ENCODE results near the gene CMPK1.
"Not testable (repeated sequence)": the region's sequence is repeated elsewhere in the genome, so short reads cannot be mapped to it uniquely, and the experiment has no call there.

CMPK1 gene

GRCh38 chr1:47333578-47333921, at the start of gene CMPK1:
CMPK1 (plus strand) TSS chr1:47333790; CDS start chr1:47333946, 156 bp downstream.
- peak within 1 kb of the TSS; percentile 90 to 92 for H3K4me3 ChIP-seq (ENCODE audit: low read length in 2 of 2)
- H3K27me3 ChIP-seq (ENCODE audit: control insufficient read depth in 1 of 2, insufficient read depth in 2 of 2, low read length in 2 of 2) = no peaks in the 10 kb centered on the region
- peaks cover 22% of the 10 kb centered on the region for H3K4me1 ChIP-seq (ENCODE audit: control insufficient read depth, insufficient read depth, low read length)
- peak within 1 kb of the TSS; percentile 88 for H3K27ac ChIP-seq (ENCODE audit: low read length)
- H3K9ac ChIP-seq (ENCODE audit: low read length in 2 of 2) = peak within 1 kb of the TSS; percentile 95 to 96
- no peaks in the 10 kb centered on the region for H3K9me3 ChIP-seq (ENCODE audit: control insufficient read depth in 2 of 2, low read length in 2 of 2)
- H3K36me3 ChIP-seq (ENCODE audit: control insufficient read depth in 2 of 2, insufficient read depth in 2 of 2, low read length in 2 of 2) = no peaks in the 10 kb centered on the region

GRCh38 chr1:47288116-47288515, 45.5 kb upstream of the CMPK1 start:
- H3K9ac ChIP-seq (ENCODE audit: low read length in 2 of 2); H3K4me1 ChIP-seq (ENCODE audit: control insufficient read depth, insufficient read depth, low read length); H3K27me3 ChIP-seq (ENCODE audit: control insufficient read depth in 1 of 2, insufficient read depth in 2 of 2, low read length in 2 of 2); H3K9me3 ChIP-seq (ENCODE audit: control insufficient read depth in 2 of 2, low read length in 2 of 2); H3K36me3 ChIP-seq (ENCODE audit: control insufficient read depth in 2 of 2, insufficient read depth in 2 of 2, low read length in 2 of 2); H3K27ac ChIP-seq (ENCODE audit: low read length); H3K4me3 ChIP-seq (ENCODE audit: low read length in 2 of 2): not testable (repeated sequence)

GRCh38 chr1:47294863-47295262, 38.7 kb upstream of the CMPK1 start:
- not testable (repeated sequence) for H3K27me3 ChIP-seq (ENCODE audit: control insufficient read depth in 1 of 2, insufficient read depth in 2 of 2, low read length in 2 of 2); H3K4me3 ChIP-seq (ENCODE audit: low read length in 2 of 2); H3K27ac ChIP-seq (ENCODE audit: low read length); H3K4me1 ChIP-seq (ENCODE audit: control insufficient read depth, insufficient read depth, low read length); H3K36me3 ChIP-seq (ENCODE audit: control insufficient read depth in 2 of 2, insufficient read depth in 2 of 2, low read length in 2 of 2); H3K9ac ChIP-seq (ENCODE audit: low read length in 2 of 2); H3K9me3 ChIP-seq (ENCODE audit: control insufficient read depth in 2 of 2, low read length in 2 of 2)

GRCh38 chr1:47295579-47295978, 38.0 kb upstream of the CMPK1 start:
- Histone ChIP-seq H3K36me3 (ENCODE audit: control insufficient read depth in 2 of 2, insufficient read depth in 2 of 2, low read length in 2 of 2) (no peaks in the 10 kb centered on the region), H3K9ac (ENCODE audit: low read length in 2 of 2) (no peak overlapping the region), H3K4me3 (ENCODE audit: low read length in 2 of 2) (no peak overlapping the region), H3K27me3 (ENCODE audit: control insufficient read depth in 1 of 2, insufficient read depth in 2 of 2, low read length in 2 of 2) (no peaks in the 10 kb centered on the region), H3K27ac (ENCODE audit: low read length) (no peak overlapping the region), H3K9me3 (ENCODE audit: control insufficient read depth in 2 of 2, low read length in 2 of 2) (no peaks in the 10 kb centered on the region), H3K4me1 (ENCODE audit: control insufficient read depth, insufficient read depth, low read length) (no peaks in the 10 kb centered on the region)

GRCh38 chr1:47298025-47298699, 35.4 kb upstream of the CMPK1 start:
- Histone ChIP-seq H3K4me1 (ENCODE audit: control insufficient read depth, insufficient read depth, low read length) (no peaks in the 10 kb centered on the region), H3K27me3 (ENCODE audit: control insufficient read depth in 1 of 2, insufficient read depth in 2 of 2, low read length in 2 of 2) (no peaks in the 10 kb centered on the region), H3K9me3 (ENCODE audit: control insufficient read depth in 2 of 2, low read length in 2 of 2) (no peaks in the 10 kb centered on the region), H3K27ac (ENCODE audit: low read length) (no peak overlapping the region), H3K36me3 (ENCODE audit: control insufficient read depth in 2 of 2, insufficient read depth in 2 of 2, low read length in 2 of 2) (no peaks in the 10 kb centered on the region), H3K4me3 (ENCODE audit: low read length in 2 of 2) (no peak overlapping the region), H3K9ac (ENCODE audit: low read length in 2 of 2) (no peak overlapping the region)

- Histone ChIP-seq H3K4me1 (ENCODE audit: control insufficient read depth, insufficient read depth, low read length) (no peaks in the 10 kb centered on the region), H3K36me3 (ENCODE audit: control insufficient read depth in 2 of 2, insufficient read depth in 2 of 2, low read length in 2 of 2) (no peaks in the 10 kb centered on the region), H3K27ac (ENCODE audit: low read length) (no peak overlapping the region), H3K9me3 (ENCODE audit: control insufficient read depth in 2 of 2, low read length in 2 of 2) (no peaks in the 10 kb centered on the region), H3K27me3 (ENCODE audit: control insufficient read depth in 1 of 2, insufficient read depth in 2 of 2, low read length in 2 of 2) (no peaks in the 10 kb centered on the region), H3K4me3 (ENCODE audit: low read length in 2 of 2) (no peak overlapping the region), H3K9ac (ENCODE audit: low read length in 2 of 2) (no peak overlapping the region)
These were observed 31.1 kb upstream of the CMPK1 start for GRCh38 chr1:47302472-47302871.

GRCh38 chr1:47309427-47309826, 24.2 kb upstream of the CMPK1 start:
- Histone ChIP-seq H3K4me3 (ENCODE audit: low read length in 2 of 2) (no peak overlapping the region), H3K9ac (ENCODE audit: low read length in 2 of 2) (no peak overlapping the region), H3K36me3 (ENCODE audit: control insufficient read depth in 2 of 2, insufficient read depth in 2 of 2, low read length in 2 of 2) (no peaks in the 10 kb centered on the region), H3K27ac (ENCODE audit: low read length) (no peak overlapping the region), H3K4me1 (ENCODE audit: control insufficient read depth, insufficient read depth, low read length) (peaks cover 7% of the 10 kb centered on the region), H3K9me3 (ENCODE audit: control insufficient read depth in 2 of 2, low read length in 2 of 2) (no peaks in the 10 kb centered on the region), H3K27me3 (ENCODE audit: control insufficient read depth in 1 of 2, insufficient read depth in 2 of 2, low read length in 2 of 2) (no peaks in the 10 kb centered on the region)

GRCh38 chr1:47313915-47314664, 19.5 kb upstream of the CMPK1 start, which contains the start of gene STIL:
STIL (minus strand) TSS chr1:47314147; CDS start chr1:47310319, 3,828 bp downstream.
- H3K4me1 ChIP-seq (ENCODE audit: control insufficient read depth, insufficient read depth, low read length) = peaks cover 7% of the 10 kb centered on the region

GRCh38 chr1:47317841-47318240, 15.7 kb upstream of the CMPK1 start:
- Histone ChIP-seq H3K9ac (ENCODE audit: low read length in 2 of 2) (no peak overlapping the region), H3K4me3 (ENCODE audit: low read length in 2 of 2) (no peak overlapping the region), H3K27ac (ENCODE audit: low read length) (no peak overlapping the region), H3K27me3 (ENCODE audit: control insufficient read depth in 1 of 2, insufficient read depth in 2 of 2, low read length in 2 of 2) (no peaks in the 10 kb centered on the region), H3K36me3 (ENCODE audit: control insufficient read depth in 2 of 2, insufficient read depth in 2 of 2, low read length in 2 of 2) (no peaks in the 10 kb centered on the region), H3K4me1 (ENCODE audit: control insufficient read depth, insufficient read depth, low read length) (peaks cover 7% of the 10 kb centered on the region), H3K9me3 (ENCODE audit: control insufficient read depth in 2 of 2, low read length in 2 of 2) (no peaks in the 10 kb centered on the region)

More at GRCh38 chr1:47313915-47314664, 19.5 kb upstream of the CMPK1 start, which contains the start of gene STIL:
- Histone ChIP-seq H3K27me3 (ENCODE audit: control insufficient read depth in 1 of 2, insufficient read depth in 2 of 2, low read length in 2 of 2) (no peaks in the 10 kb centered on the region), H3K9me3 (ENCODE audit: control insufficient read depth in 2 of 2, low read length in 2 of 2) (no peaks in the 10 kb centered on the region), H3K27ac (ENCODE audit: low read length) (no peak within 1 kb of the TSS), H3K9ac (ENCODE audit: low read length in 2 of 2) (peak within 1 kb of the TSS; percentile 70 to 74), H3K36me3 (ENCODE audit: control insufficient read depth in 2 of 2, insufficient read depth in 2 of 2, low read length in 2 of 2) (no peaks in the 10 kb centered on the region), H3K4me3 (ENCODE audit: low read length in 2 of 2) (peak within 1 kb of the TSS; percentile 85 to 89)

- H3K9ac ChIP-seq (ENCODE audit: low read length in 2 of 2); H3K27me3 ChIP-seq (ENCODE audit: control insufficient read depth in 1 of 2, insufficient read depth in 2 of 2, low read length in 2 of 2); H3K27ac ChIP-seq (ENCODE audit: low read length); H3K4me3 ChIP-seq (ENCODE audit: low read length in 2 of 2); H3K9me3 ChIP-seq (ENCODE audit: control insufficient read depth in 2 of 2, low read length in 2 of 2); H3K36me3 ChIP-seq (ENCODE audit: control insufficient read depth in 2 of 2, insufficient read depth in 2 of 2, low read length in 2 of 2); H3K4me1 ChIP-seq (ENCODE audit: control insufficient read depth, insufficient read depth, low read length): not testable (repeated sequence)
These were observed 13.6 kb upstream of the CMPK1 start for GRCh38 chr1:47319968-47320367.

- H3K9ac ChIP-seq (ENCODE audit: low read length in 2 of 2) = no peak overlapping the region
- no peaks in the 10 kb centered on the region for H3K27me3 ChIP-seq (ENCODE audit: control insufficient read depth in 1 of 2, insufficient read depth in 2 of 2, low read length in 2 of 2)
- H3K4me1 ChIP-seq (ENCODE audit: control insufficient read depth, insufficient read depth, low read length) = no peaks in the 10 kb centered on the region
- no peak overlapping the region for H3K4me3 ChIP-seq (ENCODE audit: low read length in 2 of 2)
- no peaks in the 10 kb centered on the region for H3K36me3 ChIP-seq (ENCODE audit: control insufficient read depth in 2 of 2, insufficient read depth in 2 of 2, low read length in 2 of 2)
- H3K27ac ChIP-seq (ENCODE audit: low read length) = no peak overlapping the region
- H3K9me3 ChIP-seq (ENCODE audit: control insufficient read depth in 2 of 2, low read length in 2 of 2) = no peaks in the 10 kb centered on the region
These were observed 10.0 kb upstream of the CMPK1 start for GRCh38 chr1:47323599-47324031.

Data from stomach smooth muscle (tissue), 2 donors.